ENCODE data around the gene SCP2.

DNA sequence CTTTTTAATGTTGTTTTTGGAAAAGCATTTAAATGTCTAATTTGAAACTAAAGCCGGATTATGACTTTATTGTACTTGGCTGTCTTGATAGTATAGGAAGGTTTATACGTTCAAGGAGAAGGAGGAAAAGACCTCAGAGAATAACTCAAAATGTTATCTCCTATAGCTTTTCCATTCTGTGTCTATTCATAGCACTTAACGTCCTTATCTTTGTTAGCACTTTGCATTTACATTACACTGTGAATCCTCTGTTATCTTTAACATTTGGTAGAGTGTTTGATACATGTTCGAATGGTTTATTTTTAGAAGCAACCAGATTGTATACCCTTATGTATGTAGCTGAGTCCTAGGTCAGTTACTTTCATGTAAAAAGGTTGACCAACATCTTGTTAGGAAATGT lies 84.1 kb downstream of the SCP2 start:
- no peak for TF ChIP-seq ZNF384 (IDR thresholded peaks at IDR 0.05)
- no peak for TF ChIP-seq LEF1 (IDR thresholded peaks at IDR 0.05; ENCODE audit: borderline replicate concordance)
- no peak for TF ChIP-seq SUZ12 (IDR thresholded peaks at IDR 0.05)
- TF ChIP-seq BHLHE40 (IDR thresholded peaks at IDR 0.05; ENCODE audit: borderline replicate concordance): no peak
- TF ChIP-seq, protein P1, sequence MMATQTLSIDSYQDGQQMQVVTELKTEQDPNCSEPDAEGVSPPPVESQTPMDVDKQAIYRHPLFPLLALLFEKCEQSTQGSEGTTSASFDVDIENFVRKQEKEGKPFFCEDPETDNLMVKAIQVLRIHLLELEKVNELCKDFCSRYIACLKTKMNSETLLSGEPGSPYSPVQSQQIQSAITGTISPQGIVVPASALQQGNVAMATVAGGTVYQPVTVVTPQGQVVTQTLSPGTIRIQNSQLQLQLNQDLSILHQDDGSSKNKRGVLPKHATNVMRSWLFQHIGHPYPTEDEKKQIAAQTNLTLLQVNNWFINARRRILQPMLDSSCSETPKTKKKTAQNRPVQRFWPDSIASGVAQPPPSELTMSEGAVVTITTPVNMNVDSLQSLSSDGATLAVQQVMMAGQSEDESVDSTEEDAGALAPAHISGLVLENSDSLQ (IDR thresholded peaks at IDR 0.05): no peak
- no peak for TF ChIP-seq L3MBTL2 (conservative IDR thresholded peaks at IDR 0.05)
- no peak for TF ChIP-seq SP1 (IDR thresholded peaks at IDR 0.05)
- no peak for TF ChIP-seq FOXM1 (IDR thresholded peaks at IDR 0.05; ENCODE audit: borderline replicate concordance)
- TF ChIP-seq ARNT (IDR thresholded peaks at IDR 0.05): no peak
- no peak for TF ChIP-seq HDGF (IDR thresholded peaks at IDR 0.05; ENCODE audit: borderline replicate concordance)
- no peak for TF ChIP-seq NFRKB (IDR thresholded peaks at IDR 0.05)

All from HEK293T (cell line).